DOHH2 (cell line): ENCODE measurements around the gene G6PC3.

Experiments used
- H3F3A ChIP-seq: fragments of 200-600 bp; sonication (generic), shearing (Covaris generic); 2 replicates; pipeline ENCODE4 v1.6.0; 2016; ENCODE audit warnings: antibody characterized with exemption, mild to moderate bottlenecking; ENCODE audit not compliant: control insufficient read depth, insufficient read depth
- H3K27ac ChIP-seq: fragments of 200-600 bp; sonication (generic); 2 replicates; pipeline ENCODE4 v1.5.1; 2014; ENCODE audit warnings: low read depth, mild to moderate bottlenecking, low read length, moderate library complexity
- H3K27me3 ChIP-seq: fragments of 200-600 bp; sonication (generic); 2 replicates; pipeline ENCODE4 v1.6.1; 2014; ENCODE audit warnings: mild to moderate bottlenecking, low read length, mixed read lengths; ENCODE audit not compliant: control insufficient read depth
- H3K36me3 ChIP-seq: fragments of 200-600 bp; sonication (generic); 2 replicates; pipeline ENCODE4 v1.6.1; 2014; ENCODE audit warnings: mild to moderate bottlenecking, low read length, moderate library complexity, mixed read lengths; ENCODE audit not compliant: control insufficient read depth
- H3K4me1 ChIP-seq: fragments of 200-600 bp; sonication (generic); 2 replicates; pipeline ENCODE4 v1.6.1; 2014; ENCODE audit warnings: mild to moderate bottlenecking, low read length, mixed read lengths; ENCODE audit not compliant: control insufficient read depth
- H3K4me2 ChIP-seq: fragments of 200-600 bp; sonication (generic); 2 replicates; pipeline ENCODE4 v1.6.0; 2014; ENCODE audit warnings: mild to moderate bottlenecking, low read length, moderate library complexity
- H3K4me3 ChIP-seq: fragments of 200-600 bp; sonication (generic); 2 replicates; pipeline ENCODE4 v1.5.1; 2014; ENCODE audit warnings: mild to moderate bottlenecking, low read length, mixed read lengths
- H3K79me2 ChIP-seq: fragments of 200-600 bp; sonication (generic); 2 replicates; pipeline ENCODE4 v1.6.1; 2014; ENCODE audit warnings: mild to moderate bottlenecking, low read length, mixed read lengths; ENCODE audit not compliant: control insufficient read depth
- H3K9me2 ChIP-seq: fragments of 200-600 bp; sonication (generic); replicated peaks from 2 replicates; pipeline ENCODE4 v1.6.1; 2014; ENCODE audit warnings: mild to moderate bottlenecking, low read length, mixed read lengths; ENCODE audit not compliant: control insufficient read depth
- H3K9me3 ChIP-seq: fragments of 200-600 bp; sonication (generic); 2 replicates; pipeline ENCODE4 v1.6.1; 2014; ENCODE audit warnings: antibody characterized with exemption, low read length, mixed read lengths; ENCODE audit not compliant: control insufficient read depth, insufficient read depth
- H4K20me1 ChIP-seq: fragments of 200-600 bp; sonication (generic); 2 replicates; pipeline ENCODE4 v1.6.0; 2014; ENCODE audit warnings: low read depth, mild to moderate bottlenecking, antibody characterized with exemption, low read length, moderate library complexity; ENCODE audit not compliant: control insufficient read depth, insufficient read depth
- CTCF ChIP-seq: fragments of 200-600 bp; sonication (generic); IDR thresholded peaks from one replicate; pipeline ENCODE4 v1.5.1; 2014; ENCODE audit warnings: antibody characterized with exemption, mild to moderate bottlenecking, low read depth, low read length; ENCODE audit not compliant: poor library complexity, severe bottlenecking
- EZH2phosphoT487 ChIP-seq: fragments of 200-600 bp; sonication (generic); IDR thresholded peaks from 2 replicates; pipeline ENCODE4 v1.6.1; 2017; ENCODE audit warnings: borderline replicate concordance, mild to moderate bottlenecking, antibody characterized with exemption, low read length, moderate library complexity, mixed read lengths

Gene G6PC3

DNA sequence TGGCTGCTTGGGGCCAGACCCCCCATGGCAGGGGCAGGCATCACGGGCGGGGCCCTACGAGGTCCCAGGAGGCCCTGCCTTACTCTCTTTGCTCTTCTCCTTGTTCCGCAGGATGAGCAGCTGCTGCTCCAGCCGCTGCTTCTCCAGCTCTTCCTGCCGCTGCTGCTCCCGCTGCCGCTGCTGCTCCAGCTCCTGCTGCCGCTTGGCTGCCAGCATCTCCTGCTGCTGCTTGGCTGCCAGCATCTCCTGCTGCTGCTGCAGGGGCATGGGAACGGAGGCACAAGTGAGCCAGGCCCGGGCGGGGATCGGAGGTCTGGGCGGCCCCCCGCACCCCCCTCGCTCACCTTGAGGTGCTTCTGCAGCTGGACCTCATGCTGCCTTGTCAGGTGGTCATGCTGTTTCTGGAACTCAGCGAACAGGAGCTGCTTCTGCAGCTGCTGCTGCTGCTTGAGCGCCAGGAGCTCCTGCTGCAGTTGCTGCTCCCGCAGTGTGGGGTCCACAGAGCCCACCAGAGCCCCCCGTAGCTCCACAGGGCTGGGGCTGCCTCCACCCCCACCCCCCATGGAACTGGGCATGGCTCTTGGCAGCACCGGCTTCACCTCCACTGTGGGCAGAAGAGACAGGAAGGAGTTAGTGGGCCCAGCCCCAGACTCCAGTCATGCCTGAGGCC, 22.8 kb downstream of the G6PC3 start:
- Histone ChIP-seq H3K36me3 (0 out of 2 replicates have a peak, but pooled peaks cover 2% of the 10 kb centered on the region), H3K9me2 (no peaks in the 10 kb centered on the region), H4K20me1 (peaks cover 4% of the 10 kb centered on the region; the same call in 1 of the 2 replicates), H3K4me3 (no peak overlapping the region), H3K27ac (no peak overlapping the region), H3K27me3 (no peaks in the 10 kb centered on the region), H3K4me1 (peaks cover 13% of the 10 kb centered on the region), H3K4me2 (no peak overlapping the region), H3K9me3 (no peaks in the 10 kb centered on the region), H3K79me2 (no peaks in the 10 kb centered on the region), H3F3A (no peaks in the 10 kb centered on the region; the same call in 1 of the 2 replicates)
- TF ChIP-seq EZH2phosphoT487 = no peak
- no peak for TF ChIP-seq CTCF

DNA sequence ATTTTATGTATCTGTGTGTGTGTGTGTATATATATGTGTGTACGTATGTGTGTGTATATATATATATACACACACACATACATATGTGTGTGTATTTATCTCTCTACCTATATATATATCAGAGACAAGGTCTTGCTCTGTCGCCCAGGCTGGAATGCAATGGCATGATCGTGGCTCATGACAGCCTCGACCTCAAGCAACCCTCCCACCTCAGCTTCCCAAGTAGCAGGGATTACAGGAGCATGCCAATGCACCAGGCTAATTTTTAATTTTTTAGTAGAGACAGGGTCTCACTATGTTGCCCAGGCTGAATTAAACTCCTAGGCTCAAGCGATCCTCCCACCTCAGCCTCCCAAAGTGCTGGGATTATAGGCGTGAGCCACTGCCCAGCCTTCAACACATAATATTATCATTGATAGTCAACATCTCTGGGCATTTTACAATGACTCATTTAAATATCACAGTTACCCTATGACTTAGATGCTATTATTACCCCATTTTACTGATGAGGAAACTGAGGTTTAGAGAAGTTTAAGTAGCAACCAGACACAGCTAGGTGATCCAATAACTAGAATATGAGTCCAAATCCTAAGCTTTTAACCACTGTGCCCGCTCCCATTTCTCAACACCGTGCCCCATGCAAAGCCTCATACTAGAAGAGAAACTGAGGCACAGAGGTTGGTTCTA, 24.3 kb downstream of the G6PC3 start:
- Histone ChIP-seq H3K27me3 (no peaks in the 10 kb centered on the region), H3F3A (no peaks in the 10 kb centered on the region; the same call in 1 of the 2 replicates), H4K20me1 (peaks cover 4% of the 10 kb centered on the region; the same call in 1 of the 2 replicates), H3K36me3 (0 out of 2 replicates have a peak, but pooled peaks cover 2% of the 10 kb centered on the region), H3K4me2 (no peak overlapping the region), H3K9me2 (no peaks in the 10 kb centered on the region), H3K4me1 (peaks cover 22% of the 10 kb centered on the region), H3K27ac (no peak overlapping the region), H3K9me3 (no peaks in the 10 kb centered on the region), H3K4me3 (no peak overlapping the region), H3K79me2 (no peaks in the 10 kb centered on the region)
- no peak for TF ChIP-seq EZH2phosphoT487
- TF ChIP-seq CTCF = no peak

DNA sequence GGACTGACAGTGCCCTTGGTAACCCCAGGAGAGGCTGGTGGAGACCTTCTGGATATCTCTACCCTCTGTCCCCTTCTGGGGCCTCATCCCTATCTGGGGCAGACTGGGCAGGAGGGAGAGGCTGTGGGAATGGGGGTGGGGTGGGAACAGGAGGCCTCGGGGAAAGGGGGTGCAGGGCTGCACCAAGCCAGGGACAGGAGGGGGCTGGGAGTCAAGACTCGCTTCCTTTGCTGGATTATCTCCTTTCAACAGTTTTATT, 24.8 kb downstream of the G6PC3 start:
- Histone ChIP-seq H3K79me2 (no peaks in the 10 kb centered on the region), H3K27ac (no peak overlapping the region), H3F3A (no peaks in the 10 kb centered on the region; the same call in 1 of the 2 replicates), H3K4me3 (peak overlapping the region; percentile 28; the same call in 1 of the 2 replicates), H4K20me1 (peaks cover 4% of the 10 kb centered on the region; the same call in 1 of the 2 replicates), H3K36me3 (0 out of 2 replicates have a peak, but pooled peaks cover 2% of the 10 kb centered on the region), H3K4me2 (peak overlapping the region; percentile 49), H3K27me3 (no peaks in the 10 kb centered on the region), H3K9me3 (no peaks in the 10 kb centered on the region), H3K4me1 (peaks cover 23% of the 10 kb centered on the region), H3K9me2 (no peaks in the 10 kb centered on the region)
- TF ChIP-seq EZH2phosphoT487 (no peak), CTCF (no peak)
